Lower leg skin (tissue), 3 donors: ENCODE data around the gene MVB12B.

Experiments
- POLR2A ChIP-seq, 2 donors: fragments of 450-650 bp; IDR thresholded peaks; one replicate each; pipeline ENCODE4 v1.6.1; 2016 to 2017; ENCODE audit warnings: antibody characterized with exemption in 2 of 2, mild to moderate bottlenecking in 1 of 2, moderate library complexity in 1 of 2
- TF ChIP-seq, protein P1 (sequence below), 3 donors: fragments of 450-650 bp; IDR thresholded peaks; one replicate each; pipeline ENCODE4 v1.5.1; 2016; ENCODE audit warnings: antibody characterized with exemption in 3 of 3, mild to moderate bottlenecking in 3 of 3, moderate library complexity in 2 of 3

DNA sequence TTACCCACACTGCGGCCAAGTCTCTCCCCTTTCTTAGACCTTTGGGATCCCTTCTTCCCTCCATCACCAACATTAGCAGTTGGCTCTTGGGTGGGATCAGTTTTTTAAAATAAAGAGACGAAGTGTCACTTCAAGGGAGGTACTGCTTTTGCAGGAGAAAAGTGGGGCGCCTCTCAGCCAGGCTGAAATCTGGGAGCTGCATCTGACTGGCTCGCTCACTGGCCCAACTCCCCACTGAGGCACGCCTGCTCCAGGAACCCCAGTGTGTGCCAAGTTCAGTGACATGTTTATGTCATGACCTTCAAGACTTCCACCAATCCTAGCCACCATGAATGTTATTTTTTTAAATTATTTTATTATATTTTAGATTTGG, 130.5 kb downstream of the MVB12B start:
- TF ChIP-seq, protein P1, sequence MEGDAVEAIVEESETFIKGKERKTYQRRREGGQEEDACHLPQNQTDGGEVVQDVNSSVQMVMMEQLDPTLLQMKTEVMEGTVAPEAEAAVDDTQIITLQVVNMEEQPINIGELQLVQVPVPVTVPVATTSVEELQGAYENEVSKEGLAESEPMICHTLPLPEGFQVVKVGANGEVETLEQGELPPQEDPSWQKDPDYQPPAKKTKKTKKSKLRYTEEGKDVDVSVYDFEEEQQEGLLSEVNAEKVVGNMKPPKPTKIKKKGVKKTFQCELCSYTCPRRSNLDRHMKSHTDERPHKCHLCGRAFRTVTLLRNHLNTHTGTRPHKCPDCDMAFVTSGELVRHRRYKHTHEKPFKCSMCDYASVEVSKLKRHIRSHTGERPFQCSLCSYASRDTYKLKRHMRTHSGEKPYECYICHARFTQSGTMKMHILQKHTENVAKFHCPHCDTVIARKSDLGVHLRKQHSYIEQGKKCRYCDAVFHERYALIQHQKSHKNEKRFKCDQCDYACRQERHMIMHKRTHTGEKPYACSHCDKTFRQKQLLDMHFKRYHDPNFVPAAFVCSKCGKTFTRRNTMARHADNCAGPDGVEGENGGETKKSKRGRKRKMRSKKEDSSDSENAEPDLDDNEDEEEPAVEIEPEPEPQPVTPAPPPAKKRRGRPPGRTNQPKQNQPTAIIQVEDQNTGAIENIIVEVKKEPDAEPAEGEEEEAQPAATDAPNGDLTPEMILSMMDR (IDR thresholded peaks at IDR 0.05) = no peak
- TF ChIP-seq POLR2A (IDR thresholded peaks at IDR 0.05) = no peak
